SK-N-SH (cell line): ENCODE results near the gene SPRR2F. TPM values are rescaled to one million over a fixed set of nuclear protein-coding genes. Genes with fewer than 3 reads are reported as not detected.

Experiments
- CTCF ChIA-PET: fragments of 300-600, 350-600 bp; formaldehyde crosslinking; extraction: SDS; loops from one replicate; lab custom pipeline; 2021; lab: Yijun Ruan, JAX
- POLR2A ChIA-PET: fragments of 350-600 bp; sonication (Branson Sonifier 250); formaldehyde crosslinking; extraction: SDS; loops from one replicate; lab custom pipeline; 2020; ENCODE audit warnings: antibody characterized with exemption, inconsistent platforms; lab: Yijun Ruan, JAX
- DNase-seq: peaks from one replicate; pipeline ENCODE4 v3.0.0; 2012
- H2AFZ ChIP-seq: fragments of 200-600 bp; sonication (generic); 2 replicates; pipeline ENCODE4 v1.8.1; 2016; ENCODE audit warnings: antibody characterized with exemption, mild to moderate bottlenecking, low read depth
- H3F3A ChIP-seq: fragments of 200-600 bp; sonication (generic); replicated peaks from 2 replicates; pipeline ENCODE3; 2016; ENCODE audit warnings: antibody characterized with exemption, mild to moderate bottlenecking; ENCODE audit not compliant: insufficient read depth
- H3K27ac ChIP-seq, 2 experiments: fragments of 200-500 bp in 1 of 2; fragments of 200-600 bp in 1 of 2; sonication (Bioruptor generic) in 1 of 2; sonication (generic), shearing (Covaris generic) in 1 of 2; 2 replicates each; pipeline versions ENCODE4 v1.5.1 to v1.6.1; 2014 to 2016; ENCODE audit warnings: low read depth in 2 of 2, inconsistent platforms in 1 of 2, low read length in 1 of 2, mild to moderate bottlenecking in 1 of 2, mixed read lengths in 1 of 2
- H3K27me3 ChIP-seq: fragments of 200-600 bp; sonication (generic), shearing (Covaris generic); 2 replicates; pipeline ENCODE4 v1.6.1; 2016; ENCODE audit warnings: mixed run types; ENCODE audit not compliant: insufficient read depth
- H3K36me3 ChIP-seq, 2 experiments: fragments of 200-500 bp in 1 of 2; fragments of 200-600 bp in 1 of 2; sonication (Bioruptor generic) in 1 of 2; sonication (generic) in 1 of 2; replicated peaks in 1 of 2; 2 replicates each; pipeline versions ENCODE3 to v1.5.1; 2014 to 2016; ENCODE audit warnings: low read length in 1 of 2, mild to moderate bottlenecking in 1 of 2; ENCODE audit not compliant: insufficient read depth in 2 of 2, control insufficient read depth in 1 of 2
- H3K4me1 ChIP-seq, 2 experiments: fragments of 200-500 bp in 1 of 2; fragments of 200-600 bp in 1 of 2; sonication (Bioruptor generic) in 1 of 2; sonication (generic), shearing (Covaris generic) in 1 of 2; 2 replicates each; pipeline versions ENCODE4 v1.5.1 to v1.6.1; 2014 to 2016; ENCODE audit warnings: low read depth in 1 of 2, low read length in 1 of 2, mixed run types in 1 of 2; ENCODE audit not compliant: insufficient read depth in 2 of 2, control insufficient read depth in 1 of 2
- H3K4me2 ChIP-seq: fragments of 200-600 bp; sonication (generic), shearing (Covaris generic); 2 replicates; pipeline ENCODE4 v1.6.1; 2017; ENCODE audit warnings: mixed run types
- H3K4me3 ChIP-seq, 2 experiments: fragments of 200-500 bp in 1 of 2; fragments of 200-600 bp in 1 of 2; sonication (Bioruptor generic) in 1 of 2; sonication (generic), shearing (Covaris generic) in 1 of 2; 2 replicates each; pipeline versions ENCODE4 v1.5.1 to v1.8.1; 2014 to 2016; ENCODE audit warnings: low read depth in 2 of 2, inconsistent platforms in 1 of 2, low read length in 1 of 2, mild to moderate bottlenecking in 1 of 2, mixed read lengths in 1 of 2, moderate library complexity in 1 of 2
- H3K79me2 ChIP-seq: fragments of 200-600 bp; sonication (generic); 2 replicates; pipeline ENCODE4 v1.8.1; 2017; ENCODE audit warnings: mild to moderate bottlenecking; ENCODE audit not compliant: insufficient read depth
- H3K9ac ChIP-seq: fragments of 200-600 bp; sonication (generic); 2 replicates; pipeline ENCODE4 v1.6.1; 2017; ENCODE audit warnings: mixed run types
- H3K9me2 ChIP-seq: fragments of 200-600 bp; sonication (generic); 2 replicates; pipeline ENCODE4 v1.6.1; 2017; ENCODE audit warnings: mixed run types
- H3K9me3 ChIP-seq: fragments of 200-600 bp; sonication (generic); 2 replicates; pipeline ENCODE4 v1.6.1; 2017; ENCODE audit warnings: mixed run types, mild to moderate bottlenecking, moderate library complexity
- H4K20me1 ChIP-seq: fragments of 200-600 bp; sonication (generic); 2 replicates; pipeline ENCODE4 v1.6.1; 2017; ENCODE audit warnings: mild to moderate bottlenecking, mixed run types; ENCODE audit not compliant: insufficient read depth
- CHD2 ChIP-seq: fragments of 150-350 bp; IDR thresholded peaks from 2 replicates; pipeline ENCODE4 v1.6.1; 2018; ENCODE audit warnings: low read length; ENCODE audit not compliant: partially characterized antibody
- ELF1 ChIP-seq: IDR thresholded peaks from 2 replicates; pipeline ENCODE4 v1.4.0; 2012
- EZH2phosphoT487 ChIP-seq: fragments of 200-600 bp; sonication (generic); IDR thresholded peaks from 2 replicates; pipeline ENCODE4 v1.6.1; 2017; ENCODE audit warnings: low read depth, mixed run types, mild to moderate bottlenecking, antibody characterized with exemption, moderate library complexity, borderline replicate concordance
- FOSL2 ChIP-seq: IDR thresholded peaks from 2 replicates; pipeline ENCODE4 v1.4.0; 2012; ENCODE audit warnings: low read depth, mild to moderate bottlenecking, moderate library complexity, borderline replicate concordance
- FOXJ3 ChIP-seq: sonication (generic); formaldehyde crosslinking; IDR thresholded peaks from 2 replicates; pipeline ENCODE4 v1.5.1; 2020; ENCODE audit warnings: mild to moderate bottlenecking, missing genetic modification reagents
- FOXM1 ChIP-seq: IDR thresholded peaks from 2 replicates; pipeline ENCODE4 v1.4.0; 2012; ENCODE audit warnings: low read depth, mild to moderate bottlenecking
- GABPA ChIP-seq: IDR thresholded peaks from 2 replicates; pipeline ENCODE4 v1.4.0; 2012; ENCODE audit warnings: low read depth, mild to moderate bottlenecking
- MEF2A ChIP-seq: IDR thresholded peaks from 2 replicates; pipeline ENCODE4 v1.4.0; 2012; ENCODE audit warnings: low read depth, borderline replicate concordance
- NFIC ChIP-seq: IDR thresholded peaks from 2 replicates; pipeline ENCODE4 v1.4.0; 2012; ENCODE audit warnings: borderline replicate concordance
- RAD21 ChIP-seq: IDR thresholded peaks from 2 replicates; pipeline ENCODE4 v1.6.1; 2012; ENCODE audit warnings: mild to moderate bottlenecking, low read length
- SIN3A ChIP-seq: IDR thresholded peaks from 2 replicates; pipeline ENCODE4 v1.6.1; 2012; ENCODE audit warnings: low read depth, mild to moderate bottlenecking, low read length, moderate library complexity, borderline replicate concordance
- SMC3 ChIP-seq: IDR thresholded peaks from 2 replicates; pipeline ENCODE4 v1.6.1; 2012; ENCODE audit warnings: low read depth, low read length, improper control_type of control experiment
- TCF12 ChIP-seq: IDR thresholded peaks from 2 replicates; pipeline ENCODE4 v1.4.0; 2012
- TEAD4 ChIP-seq: IDR thresholded peaks from 2 replicates; pipeline ENCODE4 v1.4.0; 2012; ENCODE audit warnings: mild to moderate bottlenecking, borderline replicate concordance; ENCODE audit not compliant: insufficient read depth
- YY1 ChIP-seq: IDR thresholded peaks from 2 replicates; pipeline ENCODE4 v1.4.0; 2012; ENCODE audit warnings: low read depth, mild to moderate bottlenecking
- WGBS: methylation state at CpG from one replicate; pipeline ENCODE4 v1.1.6; 2017; ENCODE audit warnings: low lambda C conversion rate; 5-methylcytosine and 5-hydroxymethylcytosine counted together
- polyA plus RNA-seq, 3 experiments: library from polyadenylated mRNA; depleted of rRNA; stranded (reverse); fragments of >200 nt; gene quantifications; 2 replicates each; pipeline ENCODE4 v1.2.3, GENCODE V29; 2012
- TF ChIP-seq, protein P1 (sequence below): fragments of 200-600 bp; sonication (generic); IDR thresholded peaks from 2 replicates; pipeline ENCODE4 v1.6.1; 2017; ENCODE audit warnings: antibody characterized with exemption, mild to moderate bottlenecking, moderate library complexity
- TF ChIP-seq, protein P2 (sequence below): IDR thresholded peaks from 2 replicates; pipeline ENCODE4; 2012
- TF ChIP-seq, protein P3 (sequence below): fragments of 150-350 bp; IDR thresholded peaks from 2 replicates; pipeline ENCODE4 v1.6.1; 2016; ENCODE audit warnings: mild to moderate bottlenecking, low read depth, low read length
- TF ChIP-seq, protein P4 (sequence below): IDR thresholded peaks from 2 replicates; pipeline ENCODE4 v1.6.1; 2012; ENCODE audit warnings: mild to moderate bottlenecking, low read depth, low read length, moderate library complexity

The SPRR2F gene
- polyA plus RNA-seq, 1 of the 3 experiments (the other 2 are of a cell fraction): not detected

DNA sequence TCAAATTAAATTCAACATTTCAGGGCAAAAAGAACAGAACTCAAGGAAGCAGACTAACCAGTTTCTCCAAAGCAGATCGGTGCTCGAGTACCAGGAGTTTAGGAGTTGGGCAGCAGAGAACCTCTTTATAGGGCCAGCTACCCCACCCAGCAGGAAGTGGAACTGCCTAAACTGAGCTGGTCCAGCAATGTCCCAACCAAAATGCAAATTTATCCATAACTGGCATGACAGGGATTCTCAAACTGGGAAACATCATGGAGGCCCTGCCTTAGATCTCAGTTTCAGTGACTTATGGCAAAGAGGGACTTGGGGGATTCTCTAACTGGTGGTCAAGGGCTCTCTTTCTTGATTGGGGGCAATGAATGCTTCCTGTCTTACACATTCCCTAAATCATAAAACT is 41.8 kb downstream of the SPRR2F start, which contains the start of gene SPRR2B (continued):
- TF ChIP-seq, protein P1, sequence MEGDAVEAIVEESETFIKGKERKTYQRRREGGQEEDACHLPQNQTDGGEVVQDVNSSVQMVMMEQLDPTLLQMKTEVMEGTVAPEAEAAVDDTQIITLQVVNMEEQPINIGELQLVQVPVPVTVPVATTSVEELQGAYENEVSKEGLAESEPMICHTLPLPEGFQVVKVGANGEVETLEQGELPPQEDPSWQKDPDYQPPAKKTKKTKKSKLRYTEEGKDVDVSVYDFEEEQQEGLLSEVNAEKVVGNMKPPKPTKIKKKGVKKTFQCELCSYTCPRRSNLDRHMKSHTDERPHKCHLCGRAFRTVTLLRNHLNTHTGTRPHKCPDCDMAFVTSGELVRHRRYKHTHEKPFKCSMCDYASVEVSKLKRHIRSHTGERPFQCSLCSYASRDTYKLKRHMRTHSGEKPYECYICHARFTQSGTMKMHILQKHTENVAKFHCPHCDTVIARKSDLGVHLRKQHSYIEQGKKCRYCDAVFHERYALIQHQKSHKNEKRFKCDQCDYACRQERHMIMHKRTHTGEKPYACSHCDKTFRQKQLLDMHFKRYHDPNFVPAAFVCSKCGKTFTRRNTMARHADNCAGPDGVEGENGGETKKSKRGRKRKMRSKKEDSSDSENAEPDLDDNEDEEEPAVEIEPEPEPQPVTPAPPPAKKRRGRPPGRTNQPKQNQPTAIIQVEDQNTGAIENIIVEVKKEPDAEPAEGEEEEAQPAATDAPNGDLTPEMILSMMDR: no peak
- TF ChIP-seq TEAD4: no peak

DNA sequence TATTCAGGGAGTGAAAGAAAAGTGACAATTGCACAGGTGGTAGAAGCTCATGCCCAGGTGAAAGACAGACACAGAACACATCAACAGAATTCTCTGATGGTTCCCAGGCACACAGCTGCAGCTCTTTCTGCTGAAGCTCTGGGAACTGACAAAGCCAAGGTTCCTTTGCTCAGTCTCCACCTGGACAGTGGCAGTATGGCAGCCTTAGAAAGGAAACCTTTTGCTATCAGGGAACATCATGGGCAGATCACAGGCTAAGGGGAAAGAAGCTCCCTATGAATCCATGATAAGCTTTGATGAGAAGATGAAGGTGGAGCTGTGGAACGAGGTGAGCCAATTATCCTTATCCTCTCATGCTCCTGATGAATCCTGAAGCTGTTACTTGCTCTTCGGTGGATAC is 43.1 kb downstream of the SPRR2F start:
- no peaks in the 10 kb centered on the region for H3K27me3 ChIP-seq
- no peak overlapping the region for H3K27ac ChIP-seq
- ChIA-PET POLR2A (no interaction called here), CTCF (no interaction called here)
- no peaks in the 10 kb centered on the region for H3K36me3 ChIP-seq
- DNase-seq: no peak
- no peaks in the 10 kb centered on the region for H3K9me2 ChIP-seq
- H3K4me2 ChIP-seq: no peak overlapping the region
- H2AFZ ChIP-seq: no peak overlapping the region
- H4K20me1 ChIP-seq: no peaks in the 10 kb centered on the region
- H3K9ac ChIP-seq: no peak overlapping the region
- H3K9me3 ChIP-seq: no peaks in the 10 kb centered on the region
- H3K79me2 ChIP-seq: no peaks in the 10 kb centered on the region
- no peak overlapping the region for H3K4me3 ChIP-seq
- no peak for TF ChIP-seq EZH2phosphoT487
- no peak for TF ChIP-seq FOXJ3 (CRISPR knock-in tag)
- no peak for TF ChIP-seq MEF2A
- TF ChIP-seq FOSL2: no peak
- TF ChIP-seq GABPA: no peak
- TF ChIP-seq RAD21: no peak
- no peak for TF ChIP-seq FOXM1
- no peak for TF ChIP-seq NFIC
- TF ChIP-seq CHD2: no peak
- no peak for TF ChIP-seq SMC3
- TF ChIP-seq, protein P2, sequence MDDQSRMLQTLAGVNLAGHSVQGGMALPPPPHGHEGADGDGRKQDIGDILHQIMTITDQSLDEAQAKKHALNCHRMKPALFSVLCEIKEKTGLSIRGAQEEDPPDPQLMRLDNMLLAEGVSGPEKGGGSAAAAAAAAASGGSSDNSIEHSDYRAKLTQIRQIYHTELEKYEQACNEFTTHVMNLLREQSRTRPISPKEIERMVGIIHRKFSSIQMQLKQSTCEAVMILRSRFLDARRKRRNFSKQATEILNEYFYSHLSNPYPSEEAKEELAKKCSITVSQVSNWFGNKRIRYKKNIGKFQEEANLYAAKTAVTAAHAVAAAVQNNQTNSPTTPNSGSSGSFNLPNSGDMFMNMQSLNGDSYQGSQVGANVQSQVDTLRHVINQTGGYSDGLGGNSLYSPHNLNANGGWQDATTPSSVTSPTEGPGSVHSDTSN: no peak
- no peak for TF ChIP-seq TCF12
- TF ChIP-seq, protein P3, sequence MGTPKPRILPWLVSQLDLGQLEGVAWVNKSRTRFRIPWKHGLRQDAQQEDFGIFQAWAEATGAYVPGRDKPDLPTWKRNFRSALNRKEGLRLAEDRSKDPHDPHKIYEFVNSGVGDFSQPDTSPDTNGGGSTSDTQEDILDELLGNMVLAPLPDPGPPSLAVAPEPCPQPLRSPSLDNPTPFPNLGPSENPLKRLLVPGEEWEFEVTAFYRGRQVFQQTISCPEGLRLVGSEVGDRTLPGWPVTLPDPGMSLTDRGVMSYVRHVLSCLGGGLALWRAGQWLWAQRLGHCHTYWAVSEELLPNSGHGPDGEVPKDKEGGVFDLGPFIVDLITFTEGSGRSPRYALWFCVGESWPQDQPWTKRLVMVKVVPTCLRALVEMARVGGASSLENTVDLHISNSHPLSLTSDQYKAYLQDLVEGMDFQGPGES: no peak
- TF ChIP-seq, protein P4, sequence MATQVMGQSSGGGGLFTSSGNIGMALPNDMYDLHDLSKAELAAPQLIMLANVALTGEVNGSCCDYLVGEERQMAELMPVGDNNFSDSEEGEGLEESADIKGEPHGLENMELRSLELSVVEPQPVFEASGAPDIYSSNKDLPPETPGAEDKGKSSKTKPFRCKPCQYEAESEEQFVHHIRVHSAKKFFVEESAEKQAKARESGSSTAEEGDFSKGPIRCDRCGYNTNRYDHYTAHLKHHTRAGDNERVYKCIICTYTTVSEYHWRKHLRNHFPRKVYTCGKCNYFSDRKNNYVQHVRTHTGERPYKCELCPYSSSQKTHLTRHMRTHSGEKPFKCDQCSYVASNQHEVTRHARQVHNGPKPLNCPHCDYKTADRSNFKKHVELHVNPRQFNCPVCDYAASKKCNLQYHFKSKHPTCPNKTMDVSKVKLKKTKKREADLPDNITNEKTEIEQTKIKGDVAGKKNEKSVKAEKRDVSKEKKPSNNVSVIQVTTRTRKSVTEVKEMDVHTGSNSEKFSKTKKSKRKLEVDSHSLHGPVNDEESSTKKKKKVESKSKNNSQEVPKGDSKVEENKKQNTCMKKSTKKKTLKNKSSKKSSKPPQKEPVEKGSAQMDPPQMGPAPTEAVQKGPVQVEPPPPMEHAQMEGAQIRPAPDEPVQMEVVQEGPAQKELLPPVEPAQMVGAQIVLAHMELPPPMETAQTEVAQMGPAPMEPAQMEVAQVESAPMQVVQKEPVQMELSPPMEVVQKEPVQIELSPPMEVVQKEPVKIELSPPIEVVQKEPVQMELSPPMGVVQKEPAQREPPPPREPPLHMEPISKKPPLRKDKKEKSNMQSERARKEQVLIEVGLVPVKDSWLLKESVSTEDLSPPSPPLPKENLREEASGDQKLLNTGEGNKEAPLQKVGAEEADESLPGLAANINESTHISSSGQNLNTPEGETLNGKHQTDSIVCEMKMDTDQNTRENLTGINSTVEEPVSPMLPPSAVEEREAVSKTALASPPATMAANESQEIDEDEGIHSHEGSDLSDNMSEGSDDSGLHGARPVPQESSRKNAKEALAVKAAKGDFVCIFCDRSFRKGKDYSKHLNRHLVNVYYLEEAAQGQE: no peak
- no peak for TF ChIP-seq ELF1
- TF ChIP-seq SIN3A: no peak
- TF ChIP-seq YY1: no peak
- H3F3A ChIP-seq: no peaks in the 10 kb centered on the region
- 0% methylated on average over 2 of the region's 2 CpGs for WGBS
- no peaks in the 10 kb centered on the region for H3K4me1 ChIP-seq
